NT2/D1 (cell line): Measurements from ENCODE around the gene FTL.

Experiments used
- DNase-seq: peaks from one replicate; pipeline ENCODE4 v3.0.0-alpha.2; 2011; ENCODE audit warnings: low read depth, low spot score
- H3K27me3 ChIP-seq: 2 replicates; pipeline ENCODE4 v1.6.0; 2011; ENCODE audit warnings: mild to moderate bottlenecking; ENCODE audit not compliant: insufficient read length, insufficient read depth
- H3K36me3 ChIP-seq: 2 replicates; pipeline ENCODE4 v1.6.1; 2011; ENCODE audit warnings: mild to moderate bottlenecking, low read length, mixed read lengths; ENCODE audit not compliant: insufficient read depth, insufficient read length
- H3K4me1 ChIP-seq: 2 replicates; pipeline ENCODE4 v1.5.1; 2011; ENCODE audit not compliant: insufficient read depth, insufficient read length
- H3K4me3 ChIP-seq: 2 replicates; pipeline ENCODE4 v1.5.1; 2011; ENCODE audit warnings: low read depth; ENCODE audit not compliant: insufficient read length
- H3K9ac ChIP-seq: 2 replicates; pipeline ENCODE4 v1.6.0; 2011; ENCODE audit warnings: low read depth; ENCODE audit not compliant: insufficient read length
- H3K9me3 ChIP-seq: 2 replicates; pipeline ENCODE4 v1.5.1; 2011; ENCODE audit warnings: mild to moderate bottlenecking, low read length; ENCODE audit not compliant: insufficient read depth
- SUZ12 ChIP-seq: IDR thresholded peaks from 2 replicates; pipeline ENCODE4 v1.6.1; 2011; ENCODE audit not compliant: insufficient read length, insufficient read depth; ENCODE audit errors: extremely low read depth
- YY1 ChIP-seq: IDR thresholded peaks from 2 replicates; pipeline ENCODE4 v1.6.1; 2011; ENCODE audit not compliant: insufficient read length, insufficient read depth
- ZNF274 ChIP-seq: IDR thresholded peaks from 2 replicates; pipeline ENCODE4 v1.6.1; 2011; ENCODE audit warnings: mild to moderate bottlenecking, low read depth, low read length

FTL gene

GRCh38 chr19:49014123-49014869 is 49.2 kb downstream of the FTL start:
- peaks cover 67% of the 10 kb centered on the region for H3K36me3 ChIP-seq
- H3K9me3 ChIP-seq: no peaks in the 10 kb centered on the region
- H3K4me1 ChIP-seq: no peaks in the 10 kb centered on the region
- no peak overlapping the region for H3K4me3 ChIP-seq
- no peak for TF ChIP-seq YY1
- TF ChIP-seq SUZ12: no peak
- TF ChIP-seq ZNF274: no peak
- DNase-seq: no peak
- H3K27me3 ChIP-seq: no peaks in the 10 kb centered on the region
- no peak overlapping the region for H3K9ac ChIP-seq

GRCh38 chr19:49014870-49015255 is 49.8 kb downstream of the FTL start:
- Histone ChIP-seq H3K9me3 (no peaks in the 10 kb centered on the region), H3K4me3 (no peak overlapping the region), H3K9ac (no peak overlapping the region), H3K27me3 (no peaks in the 10 kb centered on the region), H3K36me3 (peaks cover 61% of the 10 kb centered on the region), H3K4me1 (no peaks in the 10 kb centered on the region)
- DNase-seq: no peak
- TF ChIP-seq SUZ12 (no peak), ZNF274 (no peak)

- TF ChIP-seq YY1 (no peak), SUZ12 (no peak), ZNF274 (no peak)
- Histone ChIP-seq H3K9me3 (no peaks in the 10 kb centered on the region), H3K27me3 (no peaks in the 10 kb centered on the region), H3K9ac (no peak overlapping the region), H3K4me3 (no peak overlapping the region), H3K4me1 (peaks cover 6% of the 10 kb centered on the region), H3K36me3 (peaks cover 50% of the 10 kb centered on the region)
- no peak for DNase-seq
Observed at GRCh38 chr19:49016067-49016839, 51.1 kb downstream of the FTL start.
